Measurements from ENCODE around the gene MDN1.
"Not testable (repeated sequence)": the region's sequence is repeated elsewhere in the genome, so short reads cannot be mapped to it uniquely, and the experiment has no call there.

MDN1 gene, protein sequence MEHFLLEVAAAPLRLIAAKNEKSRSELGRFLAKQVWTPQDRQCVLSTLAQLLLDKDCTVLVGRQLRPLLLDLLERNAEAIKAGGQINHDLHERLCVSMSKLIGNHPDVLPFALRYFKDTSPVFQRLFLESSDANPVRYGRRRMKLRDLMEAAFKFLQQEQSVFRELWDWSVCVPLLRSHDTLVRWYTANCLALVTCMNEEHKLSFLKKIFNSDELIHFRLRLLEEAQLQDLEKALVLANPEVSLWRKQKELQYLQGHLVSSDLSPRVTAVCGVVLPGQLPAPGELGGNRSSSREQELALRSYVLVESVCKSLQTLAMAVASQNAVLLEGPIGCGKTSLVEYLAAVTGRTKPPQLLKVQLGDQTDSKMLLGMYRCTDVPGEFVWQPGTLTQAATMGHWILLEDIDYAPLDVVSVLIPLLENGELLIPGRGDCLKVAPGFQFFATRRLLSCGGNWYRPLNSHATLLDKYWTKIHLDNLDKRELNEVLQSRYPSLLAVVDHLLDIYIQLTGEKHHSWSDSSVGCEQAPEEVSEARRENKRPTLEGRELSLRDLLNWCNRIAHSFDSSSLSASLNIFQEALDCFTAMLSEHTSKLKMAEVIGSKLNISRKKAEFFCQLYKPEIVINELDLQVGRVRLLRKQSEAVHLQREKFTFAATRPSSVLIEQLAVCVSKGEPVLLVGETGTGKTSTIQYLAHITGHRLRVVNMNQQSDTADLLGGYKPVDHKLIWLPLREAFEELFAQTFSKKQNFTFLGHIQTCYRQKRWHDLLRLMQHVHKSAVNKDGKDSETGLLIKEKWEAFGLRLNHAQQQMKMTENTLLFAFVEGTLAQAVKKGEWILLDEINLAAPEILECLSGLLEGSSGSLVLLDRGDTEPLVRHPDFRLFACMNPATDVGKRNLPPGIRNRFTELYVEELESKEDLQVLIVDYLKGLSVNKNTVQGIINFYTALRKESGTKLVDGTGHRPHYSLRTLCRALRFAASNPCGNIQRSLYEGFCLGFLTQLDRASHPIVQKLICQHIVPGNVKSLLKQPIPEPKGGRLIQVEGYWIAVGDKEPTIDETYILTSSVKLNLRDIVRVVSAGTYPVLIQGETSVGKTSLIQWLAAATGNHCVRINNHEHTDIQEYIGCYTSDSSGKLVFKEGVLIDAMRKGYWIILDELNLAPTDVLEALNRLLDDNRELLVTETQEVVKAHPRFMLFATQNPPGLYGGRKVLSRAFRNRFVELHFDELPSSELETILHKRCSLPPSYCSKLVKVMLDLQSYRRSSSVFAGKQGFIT (N-terminal part only)

DNA sequence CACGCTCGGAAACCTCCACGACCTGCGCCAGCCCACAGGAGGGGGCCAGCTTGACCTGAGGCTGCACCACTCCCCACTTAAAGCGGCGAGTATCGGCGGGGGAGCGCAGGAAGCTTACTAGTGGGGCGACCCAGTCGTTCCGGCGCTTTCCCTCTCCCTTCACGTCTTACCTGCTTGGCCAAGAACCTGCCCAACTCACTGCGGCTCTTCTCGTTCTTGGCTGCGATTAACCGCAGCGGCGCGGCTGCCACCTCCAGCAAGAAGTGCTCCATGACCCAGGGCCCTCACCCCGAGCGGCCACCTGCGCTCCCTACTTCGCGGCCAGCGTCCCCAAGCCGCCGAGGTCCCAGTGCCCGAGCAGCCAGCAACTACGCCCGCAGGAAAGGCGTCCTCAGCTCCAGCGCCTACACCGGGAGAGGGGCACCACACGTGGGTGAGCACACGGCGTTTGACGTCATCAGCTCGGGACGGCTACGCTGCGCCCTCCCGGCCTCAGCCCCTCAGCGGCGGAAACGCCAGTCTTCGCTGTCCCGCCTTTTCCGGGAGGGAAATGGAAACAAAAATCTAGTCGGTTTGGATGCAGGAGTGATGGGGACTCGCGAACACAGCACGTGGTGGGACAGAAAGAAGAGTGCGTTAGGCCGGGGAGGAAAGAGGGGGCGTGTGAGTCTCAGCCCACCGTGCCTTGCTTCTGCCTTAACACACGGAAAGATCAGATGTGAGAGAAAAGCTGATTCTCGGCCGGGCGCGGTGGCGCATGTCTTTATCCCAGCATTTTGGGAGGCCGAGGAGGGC, at the start of gene MDN1:
Gene MDN1, minus strand, starts transcription at position 459 of the 795 bp plus-strand sequence. Its CDS starts 187 bp downstream, at position 272.
- DNase-seq: peak; percentile 86 to 88

DNA sequence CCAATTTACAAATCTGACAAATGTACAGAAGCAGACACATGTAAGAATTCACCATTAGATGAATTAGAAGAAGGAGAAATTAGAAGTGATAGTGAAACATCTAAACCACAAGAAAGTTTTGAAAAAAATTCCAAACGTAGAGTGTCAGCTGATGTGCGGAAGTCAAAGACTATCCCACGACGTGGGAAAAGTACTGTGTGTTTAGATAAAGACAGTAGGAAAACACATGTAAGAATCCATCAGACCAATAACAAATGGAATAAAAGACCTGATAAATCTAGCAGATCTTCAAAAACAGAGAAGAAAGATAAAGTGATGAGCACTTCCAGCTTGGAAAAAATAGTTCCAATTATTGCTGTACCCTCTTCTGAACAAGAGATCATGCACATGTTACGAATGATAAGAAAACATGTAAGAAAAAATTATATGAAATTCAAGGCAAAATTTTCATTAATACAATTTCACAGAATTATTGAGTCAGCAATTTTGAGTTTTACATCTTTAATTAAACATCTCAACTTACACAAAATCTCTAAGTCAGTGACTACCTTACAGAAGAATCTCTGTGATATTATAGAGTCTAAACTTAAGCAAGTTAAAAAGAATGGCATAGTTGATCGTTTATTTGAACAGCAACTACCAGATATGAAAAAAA, 46.6 kb upstream of the MDN1 start:
- no peak for DNase-seq

DNA sequence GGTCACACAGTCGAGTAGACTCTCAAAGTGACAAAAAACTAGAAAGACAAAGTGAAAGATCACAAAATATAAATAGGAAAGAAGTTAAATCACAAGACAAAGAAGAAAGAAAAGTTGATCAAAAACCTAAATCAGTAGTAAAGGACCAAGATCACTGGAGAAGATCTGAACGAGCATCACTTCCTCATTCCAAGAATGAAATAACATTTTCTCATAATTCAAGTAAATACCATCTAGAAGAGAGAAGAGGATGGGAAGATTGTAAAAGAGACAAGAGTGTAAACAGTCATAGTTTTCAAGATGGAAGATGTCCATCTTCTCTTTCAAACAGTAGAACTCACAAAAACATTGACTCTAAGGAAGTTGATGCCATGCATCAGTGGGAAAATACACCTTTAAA, 43.1 kb upstream of the MDN1 start:
- DNase-seq: no peak

DNA sequence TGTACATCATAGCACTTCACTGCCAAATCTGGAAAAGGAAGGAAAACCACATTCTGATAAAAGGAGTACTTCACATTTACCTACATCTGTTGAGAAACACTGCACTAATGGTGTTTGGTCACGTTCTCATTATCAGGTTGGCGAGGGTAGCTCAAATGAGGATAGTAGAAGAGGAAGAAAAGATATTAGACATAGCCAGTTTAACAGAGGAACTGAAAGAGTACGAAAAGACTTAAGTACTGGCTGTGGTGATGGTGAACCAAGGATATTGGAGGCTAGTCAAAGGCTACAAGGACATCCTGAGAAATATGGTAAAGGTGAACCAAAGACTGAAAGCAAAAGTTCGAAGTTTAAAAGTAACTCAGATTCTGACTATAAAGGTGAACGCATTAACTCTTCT, 42.7 kb upstream of the MDN1 start:
- no peak for DNase-seq

DNA sequence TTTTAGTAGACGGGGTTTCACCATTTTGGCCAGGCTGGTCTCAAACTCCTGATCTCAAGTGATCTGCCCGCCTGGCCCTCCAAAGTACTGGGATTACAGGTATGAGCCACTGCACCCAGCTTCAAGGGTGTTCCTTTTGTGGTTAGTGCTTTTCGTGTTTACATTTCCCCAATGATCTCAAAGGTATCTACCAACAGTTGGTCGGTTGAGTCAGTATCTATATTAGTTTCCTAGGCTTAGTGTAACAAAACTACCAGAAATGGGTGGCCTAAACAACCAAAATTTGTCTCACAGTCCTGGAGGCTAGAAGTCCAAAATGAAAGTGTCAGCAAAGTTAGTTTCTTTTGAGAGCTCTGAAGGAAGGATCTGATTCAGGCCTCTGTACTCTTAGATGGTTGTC, 40.1 kb upstream of the MDN1 start:
- DNase-seq: no peak

DNA sequence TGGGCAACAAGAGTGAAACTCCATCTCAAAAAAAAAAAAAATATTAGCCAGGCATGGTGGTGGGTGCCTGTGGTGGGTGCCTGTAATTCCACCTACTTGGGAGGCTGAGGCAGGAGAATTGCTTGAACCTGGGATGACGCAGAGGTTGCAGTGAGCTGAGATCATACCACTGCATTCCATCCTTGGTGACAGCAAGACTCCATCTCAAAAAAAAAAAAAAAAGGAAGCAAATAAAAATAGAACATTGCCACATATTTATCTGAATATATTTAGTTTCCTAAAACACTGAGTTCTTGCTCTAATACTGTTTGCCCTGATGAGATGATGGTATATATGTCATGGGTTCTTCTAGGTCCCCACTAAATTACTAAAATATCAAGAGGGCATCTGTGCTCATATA, 38.4 kb upstream of the MDN1 start:
- no peak for DNase-seq

DNA sequence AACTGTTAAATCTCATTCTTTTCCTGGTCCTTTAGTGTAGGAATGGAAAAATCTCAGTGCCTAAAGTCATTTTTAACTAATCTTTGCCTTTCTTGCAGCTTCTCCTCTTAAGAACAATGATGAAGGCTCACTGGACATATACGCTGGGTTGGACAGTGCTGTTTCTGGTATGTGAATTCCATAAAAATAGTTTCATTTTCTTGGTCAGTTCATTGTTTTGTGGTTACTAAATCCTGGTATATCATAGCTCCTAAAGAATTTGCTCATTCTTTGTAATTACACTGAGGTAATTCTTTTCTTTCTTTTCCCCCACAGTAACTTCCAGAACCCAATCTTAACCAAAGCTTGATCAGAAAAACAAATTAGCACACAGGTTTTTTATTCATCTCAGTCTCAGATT, 33.5 kb upstream of the MDN1 start:
- DNase-seq: no peak

DNA sequence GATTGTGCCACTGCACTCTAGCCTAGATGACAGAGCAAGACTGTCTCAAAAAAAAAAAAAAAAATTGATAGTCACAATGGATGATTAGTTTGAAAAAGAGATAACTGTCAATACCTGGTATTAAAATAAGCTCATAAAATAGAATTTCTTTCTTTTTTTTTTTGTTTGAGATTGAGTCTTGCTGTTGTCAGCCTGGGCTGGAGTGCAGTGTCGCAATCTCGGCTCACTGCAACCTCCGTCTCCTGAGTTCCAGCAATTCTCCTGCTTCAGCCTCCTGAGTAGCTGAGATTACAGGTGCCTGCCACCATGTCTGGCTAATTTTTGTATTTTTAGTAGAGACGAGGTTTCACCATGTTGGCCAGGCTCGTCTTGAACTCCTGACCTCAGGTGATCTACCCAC, 27.9 kb upstream of the MDN1 start:
- not testable (repeated sequence) for DNase-seq

DNA sequence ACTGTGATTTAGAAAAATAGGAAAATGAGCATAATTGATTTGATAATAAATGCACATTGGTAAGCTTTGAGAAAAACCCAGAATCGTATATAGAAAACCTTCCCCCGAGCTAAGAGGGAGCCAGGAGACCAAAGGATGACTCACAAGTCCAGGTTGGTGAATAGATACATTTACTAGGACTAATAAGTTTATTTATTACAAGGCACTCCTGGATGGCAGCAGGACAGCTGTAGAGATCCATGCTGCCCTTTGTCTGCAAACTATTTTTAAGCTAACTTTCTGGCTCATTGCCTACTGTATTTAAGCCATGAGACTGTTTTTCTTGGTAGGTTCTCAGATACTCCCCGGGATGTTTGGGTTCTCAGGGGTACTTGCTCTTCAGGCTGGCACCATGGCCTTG, 23.5 kb upstream of the MDN1 start:
- DNase-seq: no peak

DNA sequence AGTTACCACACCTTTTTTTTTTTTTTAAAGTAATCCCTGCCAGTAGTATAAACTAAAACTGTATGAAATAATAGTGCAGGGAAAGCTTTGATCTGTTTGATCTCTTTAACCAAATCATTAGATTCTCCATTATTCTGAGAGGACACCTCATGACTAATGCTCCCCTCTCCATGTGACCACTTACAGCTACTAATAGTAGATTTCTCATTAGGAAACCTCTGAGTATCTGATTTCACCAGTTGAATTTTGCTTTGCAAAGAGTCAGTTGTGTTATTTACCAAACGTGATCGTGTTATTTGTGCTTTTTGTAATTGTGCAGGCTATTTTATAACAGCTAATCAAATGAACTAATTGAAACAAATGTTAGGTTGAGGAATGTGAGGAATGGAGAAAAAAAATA, 22.6 kb upstream of the MDN1 start:
- no peak for DNase-seq

DNA sequence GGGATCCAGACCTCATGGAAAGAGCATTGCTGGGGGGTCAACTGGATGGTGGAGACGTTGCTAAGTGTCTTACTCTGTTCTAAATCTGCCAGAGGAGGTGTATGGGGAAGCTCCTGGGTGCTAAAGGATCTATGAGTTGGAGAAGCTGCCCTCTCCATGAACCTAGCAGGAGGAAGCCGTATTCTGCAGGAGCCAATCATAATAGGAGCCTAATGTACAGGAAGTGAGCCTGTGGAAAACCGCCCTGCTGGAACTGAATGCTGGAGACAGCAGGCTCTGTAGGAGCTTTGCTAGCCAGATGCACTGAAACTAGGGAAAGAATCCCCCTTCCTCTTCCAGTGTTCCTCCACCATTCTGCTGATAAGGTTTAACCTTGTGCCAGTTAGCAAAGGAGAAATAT, 20.9 kb upstream of the MDN1 start:
- no peak for DNase-seq

DNA sequence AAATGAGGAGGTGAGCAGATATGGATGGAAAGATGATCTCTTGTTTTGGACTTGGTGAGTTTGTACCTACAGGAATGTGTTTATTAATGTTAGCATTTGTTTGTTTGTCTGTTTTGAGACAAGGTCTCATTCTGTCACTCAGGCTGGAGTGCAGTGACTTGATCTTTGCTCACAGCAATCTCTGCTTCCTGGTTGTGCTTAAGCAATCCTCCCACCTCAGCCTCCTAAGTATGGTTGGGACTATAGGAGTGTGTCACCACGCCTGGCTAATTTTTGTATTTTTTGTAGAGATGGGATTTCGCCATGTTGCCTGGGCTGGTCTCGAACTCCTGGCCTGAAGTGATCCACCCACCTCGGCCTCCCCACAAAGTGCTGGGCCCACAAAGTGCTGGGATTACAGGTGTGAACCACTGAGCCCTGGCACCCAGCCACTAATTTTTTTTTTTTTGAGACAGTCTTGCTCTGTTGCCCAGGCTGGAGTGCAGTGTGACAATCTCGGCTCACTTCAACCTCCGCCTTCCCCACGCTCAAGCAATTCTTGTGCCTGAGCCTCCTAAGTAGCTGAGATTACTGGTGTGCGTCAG, 17.1 kb upstream of the MDN1 start:
- DNase-seq: no peak

DNA sequence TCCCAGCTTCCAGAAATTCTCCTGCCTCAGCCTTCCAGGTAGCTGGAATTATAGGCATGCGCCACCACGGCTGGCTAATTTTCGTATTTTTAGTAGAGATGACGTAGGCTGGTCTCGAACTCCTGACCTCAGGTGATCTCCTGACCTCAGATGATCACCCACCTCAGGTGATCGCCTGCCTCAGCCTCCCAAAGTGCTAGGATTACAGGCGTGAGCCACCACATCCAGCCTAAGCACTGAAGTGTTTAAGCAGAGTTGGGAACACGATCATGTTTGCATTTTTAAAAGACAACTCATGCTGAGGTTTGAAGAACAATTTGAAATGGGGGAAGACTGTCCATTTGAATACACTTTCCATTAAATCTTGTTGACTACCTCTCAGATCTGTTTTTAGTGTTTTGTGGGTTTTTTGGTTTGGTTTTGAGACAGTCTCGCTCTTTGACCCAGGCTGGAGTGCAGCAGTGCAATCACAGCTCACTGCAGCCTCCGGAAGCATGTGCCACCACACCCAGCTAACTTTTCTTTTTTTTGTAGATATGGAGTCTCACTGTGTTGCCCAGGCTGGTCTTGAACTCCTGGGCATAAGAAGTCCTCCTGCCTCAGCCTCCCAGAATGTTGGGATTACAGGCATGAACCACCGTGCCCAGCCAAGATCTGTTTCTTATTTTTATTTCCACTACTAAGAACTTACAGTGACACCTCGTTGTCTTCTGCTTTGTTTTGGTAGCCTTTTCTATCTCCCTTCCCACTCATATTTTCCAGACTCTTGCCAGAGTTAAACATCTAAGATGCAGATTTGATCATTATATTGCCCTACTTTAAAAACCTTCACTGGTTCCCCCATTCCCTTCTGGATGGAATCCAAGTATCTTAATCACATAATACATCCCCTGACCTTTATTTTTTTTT, 15.5 kb upstream of the MDN1 start:
- DNase-seq: peak; percentile 53 to 65

DNA sequence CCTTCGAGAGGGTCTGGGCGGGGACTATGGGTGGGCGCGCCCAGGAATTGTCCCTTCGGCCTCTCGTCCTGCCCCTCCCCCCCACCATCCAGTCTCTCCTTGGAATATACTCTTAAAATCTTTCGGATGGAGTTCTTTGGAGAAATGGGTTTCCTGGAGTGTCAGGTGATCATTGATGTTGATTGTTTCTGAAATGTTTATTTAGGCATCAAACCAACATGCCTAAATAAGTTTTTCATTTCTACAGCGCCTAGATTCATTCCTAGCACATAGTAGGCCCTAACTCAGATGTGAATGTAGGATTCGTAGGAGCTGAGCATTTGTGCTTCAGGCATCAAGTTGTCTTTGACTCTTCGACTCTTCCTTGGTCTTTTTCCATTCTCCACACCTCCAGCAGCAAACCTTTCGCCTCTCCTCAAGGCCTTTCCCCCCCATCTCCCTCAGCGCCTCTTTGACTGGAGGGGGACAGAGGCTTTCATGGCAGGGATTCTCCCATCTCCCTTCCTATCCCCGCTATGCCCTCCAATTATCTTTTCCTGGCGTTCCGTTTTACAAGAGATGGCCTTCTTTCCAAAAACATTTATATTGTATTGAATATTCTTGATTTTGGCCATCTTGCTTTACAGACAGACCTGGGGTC, 10.7 kb upstream of the MDN1 start:
- DNase-seq: no peak

DNA sequence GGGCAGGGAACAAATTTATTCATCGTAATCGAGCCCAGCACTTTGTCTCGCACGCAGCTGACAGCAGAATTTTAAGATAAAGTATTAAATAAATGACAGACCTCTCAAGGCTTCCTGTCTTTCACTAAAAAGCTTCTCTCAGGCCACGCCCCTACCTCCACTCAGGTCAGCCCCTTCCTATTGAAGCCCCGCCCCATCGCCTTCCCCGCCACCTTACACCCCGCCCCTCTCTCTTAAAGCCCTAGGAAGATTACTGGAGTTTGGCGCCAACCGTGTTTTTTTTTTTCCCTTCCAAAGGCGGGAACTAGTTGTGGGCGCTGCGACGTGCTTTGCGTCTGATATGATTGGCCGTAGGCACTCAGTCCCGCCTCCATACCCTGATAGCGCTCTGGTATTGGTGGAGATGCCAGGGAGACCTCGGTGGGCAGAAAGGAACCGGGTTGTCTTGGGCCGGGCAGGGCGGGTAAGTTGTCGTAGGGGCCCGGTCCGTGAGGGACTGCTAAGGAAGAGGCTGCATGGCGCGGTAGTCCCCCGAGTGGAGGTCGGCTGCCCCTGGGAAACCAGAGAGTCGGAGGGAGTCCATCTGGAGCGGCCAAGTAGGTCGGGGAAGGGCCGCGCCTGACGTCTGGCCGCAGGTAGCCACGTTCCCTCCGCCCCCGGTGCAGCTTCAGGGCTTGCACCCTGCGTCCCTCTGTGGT, 10.0 kb upstream of the MDN1 start, which contains the start of gene CASP8AP2:
Gene CASP8AP2, plus strand, starts transcription at position 409 of the 698 bp plus-strand sequence.
- peak; percentile 95 for DNase-seq

DNA sequence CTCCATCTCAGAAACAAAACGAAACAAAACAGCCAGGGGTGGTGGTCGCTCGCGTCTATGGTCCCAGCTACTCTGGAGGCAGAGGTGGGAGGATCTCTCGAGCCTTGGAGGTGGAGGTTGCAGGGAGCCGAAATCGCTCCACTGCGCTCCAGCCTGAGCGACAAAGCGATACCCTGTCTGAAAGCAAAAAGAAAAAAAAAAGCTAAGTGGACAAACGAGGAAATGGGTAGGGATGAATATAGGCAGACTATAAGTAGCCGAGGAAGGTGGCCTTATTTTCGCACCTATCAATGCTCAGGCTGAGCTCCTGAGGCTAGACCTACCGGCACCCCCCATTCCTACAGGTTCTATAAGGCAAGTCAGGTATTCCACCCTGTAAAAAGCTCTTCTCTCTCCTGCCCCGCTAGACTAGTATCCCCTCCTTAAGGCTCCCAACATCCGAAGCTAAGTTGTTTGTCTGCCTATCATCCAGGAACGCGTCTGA, 9.4 kb upstream of the MDN1 start:
- DNase-seq: no peak

DNA sequence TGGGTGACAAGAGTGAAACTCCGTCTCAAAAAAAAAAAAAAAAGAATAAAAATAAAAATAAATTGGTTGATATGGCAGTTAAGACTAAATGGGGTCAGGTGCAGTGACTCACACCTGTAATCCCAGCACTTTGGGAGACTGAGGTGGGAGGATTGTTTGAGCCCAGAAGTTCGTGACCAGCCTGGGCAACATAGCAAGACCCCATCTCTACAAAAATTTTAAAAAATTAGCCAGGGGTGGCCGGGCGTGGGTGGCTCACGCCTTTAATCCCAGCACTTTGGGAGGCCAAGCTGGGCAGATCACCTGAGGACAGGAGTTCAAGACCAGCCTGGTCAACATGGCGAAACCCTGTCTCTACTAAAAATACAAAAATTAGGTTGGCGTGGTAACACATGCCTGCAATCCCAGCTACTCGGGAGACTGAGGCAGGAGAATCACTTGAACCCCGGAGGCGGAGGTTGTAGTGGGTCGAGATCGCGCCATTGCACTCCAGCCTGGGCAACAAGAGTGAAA, 8.9 kb upstream of the MDN1 start:
- not testable (repeated sequence) for DNase-seq

DNA sequence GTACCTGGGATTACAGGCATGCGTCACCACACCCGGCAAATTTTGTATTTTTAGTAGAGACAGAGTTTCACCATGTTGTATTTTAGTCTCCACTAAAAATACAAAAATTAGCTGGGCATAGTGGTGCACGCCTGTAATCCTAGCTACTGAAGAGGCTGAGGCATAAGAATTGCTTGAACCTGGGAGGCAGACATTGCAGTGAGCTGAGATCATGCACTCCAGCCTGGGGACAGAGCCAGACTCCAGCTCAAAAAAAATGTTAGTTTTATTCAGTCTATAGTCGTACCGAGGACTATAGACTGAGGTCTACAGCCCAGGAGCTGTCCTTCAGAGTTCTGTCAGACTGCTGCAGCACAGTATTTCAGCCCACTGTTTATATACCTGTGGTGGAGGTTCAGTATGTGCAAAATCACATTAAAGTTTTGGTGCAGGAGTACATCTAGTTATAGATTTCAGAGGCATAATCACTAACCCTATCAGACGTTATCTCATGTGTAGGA, 6.5 kb upstream of the MDN1 start:
- no peak for DNase-seq

All from CD4-positive, alpha-beta T cell treated with Interleukin-1 beta for 1 hour (primary cell).